Measurements from ENCODE around the gene SIGLEC6.

DNA sequence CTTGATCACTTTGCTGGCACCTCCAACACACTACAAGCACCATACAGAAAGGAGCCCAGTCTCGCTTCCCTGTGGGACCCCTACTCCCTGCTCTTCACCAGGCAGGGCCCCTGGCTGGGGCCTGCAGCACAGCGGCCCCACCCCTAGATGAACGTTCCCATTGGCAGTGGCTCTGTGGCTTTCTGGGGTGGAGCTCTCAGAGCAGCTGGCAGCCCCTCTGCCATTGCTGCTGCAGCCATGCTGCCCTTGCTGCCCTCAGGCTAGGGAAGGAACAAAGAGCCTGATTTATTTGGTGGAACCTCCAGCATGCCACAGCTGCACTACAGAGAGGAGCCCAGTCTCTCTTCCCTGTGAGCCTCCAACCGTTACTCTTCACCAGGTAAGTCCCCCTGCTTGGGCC is 5.8 kb downstream of the SIGLEC6 start:
- TF ChIP-seq, protein P1, sequence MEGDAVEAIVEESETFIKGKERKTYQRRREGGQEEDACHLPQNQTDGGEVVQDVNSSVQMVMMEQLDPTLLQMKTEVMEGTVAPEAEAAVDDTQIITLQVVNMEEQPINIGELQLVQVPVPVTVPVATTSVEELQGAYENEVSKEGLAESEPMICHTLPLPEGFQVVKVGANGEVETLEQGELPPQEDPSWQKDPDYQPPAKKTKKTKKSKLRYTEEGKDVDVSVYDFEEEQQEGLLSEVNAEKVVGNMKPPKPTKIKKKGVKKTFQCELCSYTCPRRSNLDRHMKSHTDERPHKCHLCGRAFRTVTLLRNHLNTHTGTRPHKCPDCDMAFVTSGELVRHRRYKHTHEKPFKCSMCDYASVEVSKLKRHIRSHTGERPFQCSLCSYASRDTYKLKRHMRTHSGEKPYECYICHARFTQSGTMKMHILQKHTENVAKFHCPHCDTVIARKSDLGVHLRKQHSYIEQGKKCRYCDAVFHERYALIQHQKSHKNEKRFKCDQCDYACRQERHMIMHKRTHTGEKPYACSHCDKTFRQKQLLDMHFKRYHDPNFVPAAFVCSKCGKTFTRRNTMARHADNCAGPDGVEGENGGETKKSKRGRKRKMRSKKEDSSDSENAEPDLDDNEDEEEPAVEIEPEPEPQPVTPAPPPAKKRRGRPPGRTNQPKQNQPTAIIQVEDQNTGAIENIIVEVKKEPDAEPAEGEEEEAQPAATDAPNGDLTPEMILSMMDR (IDR thresholded peaks at IDR 0.05): no peak
- no peak for TF ChIP-seq POLR2A (IDR thresholded peaks at IDR 0.05)

All from lower leg skin (tissue), 3 donors.